Gastroesophageal sphincter (tissue), 4 donors: ENCODE measurements around the gene RAI1. TPM values are rescaled to one million over a fixed set of nuclear protein-coding genes. Genes with fewer than 3 reads are reported as not detected.

Source experiments
- ATAC-seq: fragments of 150-250 bp; one replicate; pipeline ENCODE4 v1.9.1; 2016; ENCODE audit warnings: mild to moderate bottlenecking, moderate library complexity
- H3K27ac ChIP-seq, 4 donors: fragments of 200-600 bp; sonication (generic) in 3 of 4; 1 replicate in 3 of 4; 2 replicates in 1 of 4; pipeline ENCODE4 v1.5.1; 2016 to 2019
- H3K27me3 ChIP-seq: fragments of 200-600 bp; sonication (generic); one replicate; pipeline ENCODE4 v1.5.1; 2019
- H3K36me3 ChIP-seq, 2 donors: fragments of 200-600 bp; sonication (generic); one replicate each; pipeline ENCODE4 v1.5.1; 2019; ENCODE audit warnings: control low read depth in 1 of 2
- H3K4me1 ChIP-seq, 3 donors: fragments of 200-600 bp; sonication (generic); 1 replicate in 2 of 3; 2 replicates in 1 of 3; pipeline ENCODE4 v1.5.1; 2016 to 2019; ENCODE audit warnings: control low read depth in 2 of 3
- H3K4me3 ChIP-seq, 2 donors: fragments of 200-600 bp; sonication (generic); one replicate each; pipeline ENCODE4 v1.5.1; 2019; ENCODE audit warnings: mild to moderate bottlenecking in 1 of 2, moderate library complexity in 1 of 2
- H3K9me3 ChIP-seq, 3 donors: fragments of 200-600 bp; sonication (generic); one replicate each; pipeline ENCODE4 v1.5.1; 2017 to 2019; ENCODE audit warnings: control low read depth in 2 of 3
- EP300 ChIP-seq: sonication (generic); formaldehyde crosslinking; IDR thresholded peaks from one replicate; pipeline ENCODE4 v1.6.1; 2017; ENCODE audit warnings: antibody characterized with exemption, mild to moderate bottlenecking
- POLR2A ChIP-seq, 2 donors: fragments of 450-650 bp; IDR thresholded peaks; one replicate each; pipeline ENCODE4 v1.6.1; 2017; ENCODE audit warnings: antibody characterized with exemption in 2 of 2, mild to moderate bottlenecking in 2 of 2, moderate library complexity in 1 of 2
- POLR2AphosphoS5 ChIP-seq: sonication (generic); formaldehyde crosslinking; IDR thresholded peaks from one replicate; pipeline ENCODE4 v1.6.1; 2017; ENCODE audit warnings: antibody characterized with exemption
- WGBS, 2 donors: methylation state at CpG; one replicate each; pipeline ENCODE4 v1.1.5; 2018; ENCODE audit warnings: low coverage in 1 of 2; 5-methylcytosine and 5-hydroxymethylcytosine counted together
- total RNA-seq, 4 donors: library from RNA; depleted of rRNA; stranded (reverse); fragments of >200 nt; gene quantifications; one replicate each; pipeline ENCODE4 v1.1.0, GENCODE V29; 2016
- TF ChIP-seq, protein P1 (sequence below), 4 experiments: fragments of 200-600 bp in 2 of 4; fragments of 450-650 bp in 2 of 4; sonication (generic) in 1 of 4; IDR thresholded peaks; one replicate each; pipeline ENCODE4 v1.5.1; 2017 to 2019; ENCODE audit warnings: antibody characterized with exemption in 4 of 4, mild to moderate bottlenecking in 2 of 4, moderate library complexity in 2 of 4

The RAI1 gene
- total RNA-seq, 4 donors from 2014 or later = 15.9 to 39.7 (median 28.3) TPM

DNA sequence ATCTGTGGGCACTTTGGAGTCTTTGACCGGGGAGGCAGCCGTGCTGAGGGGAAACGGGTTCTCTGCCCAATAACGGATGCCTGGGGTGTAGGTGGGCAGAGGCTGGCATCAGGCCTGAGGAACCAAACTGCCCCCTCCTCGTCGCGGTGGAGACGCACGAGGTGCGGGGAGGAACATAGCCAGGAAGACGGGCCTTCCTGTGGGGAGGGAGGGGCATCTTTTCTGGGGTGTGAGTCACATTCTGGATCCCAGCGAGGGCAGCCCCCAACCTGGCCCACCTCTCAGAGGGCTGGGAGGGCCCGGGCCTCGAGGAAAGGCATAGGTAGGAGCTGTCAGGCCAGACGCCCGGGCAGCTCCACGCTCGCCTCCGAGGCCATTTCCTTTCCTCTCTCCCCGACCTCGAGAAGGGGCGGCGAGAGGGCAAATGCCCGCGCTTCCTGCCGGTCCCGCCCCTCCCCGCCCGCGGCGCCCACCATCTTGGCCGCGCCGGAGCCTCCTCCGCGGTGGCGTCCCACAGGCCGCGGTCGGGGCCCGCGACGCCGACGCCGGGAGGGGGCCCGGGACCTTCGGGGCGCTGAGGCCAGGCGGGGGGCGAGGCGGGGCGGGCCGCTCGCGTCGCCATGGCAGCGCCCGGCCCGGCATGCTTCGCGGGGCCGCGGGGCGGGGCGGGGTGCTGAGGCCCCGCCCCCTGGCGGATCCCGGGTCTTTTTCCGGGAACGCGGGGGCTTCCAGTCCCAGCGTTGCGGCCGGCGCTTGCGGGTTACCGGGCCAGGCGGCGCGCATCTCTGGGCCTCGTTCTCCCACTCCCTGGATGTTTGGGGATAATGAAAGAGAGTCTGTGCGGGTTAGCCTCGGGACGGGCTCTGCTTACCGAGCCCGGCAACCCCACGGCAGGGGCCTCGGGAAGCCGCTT is 13.2 kb downstream of the RAI1 start:
- Histone ChIP-seq H3K27me3 (no peaks in the 10 kb centered on the region), H3K9me3 (no peaks in the 10 kb centered on the region), H3K36me3 (no peaks in the 10 kb centered on the region), H3K4me3 (peak overlapping the region; percentile 58 to 72), H3K4me1 (peaks cover 0 to 90% (median 64%) of the 10 kb centered on the region in 3 donors), H3K27ac (peak overlapping the region; percentile 85 to 98 (median 94))
- ATAC-seq = peak; percentile 83
- TF ChIP-seq POLR2AphosphoS5 (peak; percentile 90), EP300 (no peak), POLR2A (IDR thresholded peaks at IDR 0.05) (peak; percentile 44 to 64)
- TF ChIP-seq, protein P1, sequence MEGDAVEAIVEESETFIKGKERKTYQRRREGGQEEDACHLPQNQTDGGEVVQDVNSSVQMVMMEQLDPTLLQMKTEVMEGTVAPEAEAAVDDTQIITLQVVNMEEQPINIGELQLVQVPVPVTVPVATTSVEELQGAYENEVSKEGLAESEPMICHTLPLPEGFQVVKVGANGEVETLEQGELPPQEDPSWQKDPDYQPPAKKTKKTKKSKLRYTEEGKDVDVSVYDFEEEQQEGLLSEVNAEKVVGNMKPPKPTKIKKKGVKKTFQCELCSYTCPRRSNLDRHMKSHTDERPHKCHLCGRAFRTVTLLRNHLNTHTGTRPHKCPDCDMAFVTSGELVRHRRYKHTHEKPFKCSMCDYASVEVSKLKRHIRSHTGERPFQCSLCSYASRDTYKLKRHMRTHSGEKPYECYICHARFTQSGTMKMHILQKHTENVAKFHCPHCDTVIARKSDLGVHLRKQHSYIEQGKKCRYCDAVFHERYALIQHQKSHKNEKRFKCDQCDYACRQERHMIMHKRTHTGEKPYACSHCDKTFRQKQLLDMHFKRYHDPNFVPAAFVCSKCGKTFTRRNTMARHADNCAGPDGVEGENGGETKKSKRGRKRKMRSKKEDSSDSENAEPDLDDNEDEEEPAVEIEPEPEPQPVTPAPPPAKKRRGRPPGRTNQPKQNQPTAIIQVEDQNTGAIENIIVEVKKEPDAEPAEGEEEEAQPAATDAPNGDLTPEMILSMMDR (IDR thresholded peaks at IDR 0.05) = peak in 2 of 4 experiments; percentile 3 to 27
- WGBS, 2 donors = no CpG with 5 or more reads among the region's 90 CpGs

DNA sequence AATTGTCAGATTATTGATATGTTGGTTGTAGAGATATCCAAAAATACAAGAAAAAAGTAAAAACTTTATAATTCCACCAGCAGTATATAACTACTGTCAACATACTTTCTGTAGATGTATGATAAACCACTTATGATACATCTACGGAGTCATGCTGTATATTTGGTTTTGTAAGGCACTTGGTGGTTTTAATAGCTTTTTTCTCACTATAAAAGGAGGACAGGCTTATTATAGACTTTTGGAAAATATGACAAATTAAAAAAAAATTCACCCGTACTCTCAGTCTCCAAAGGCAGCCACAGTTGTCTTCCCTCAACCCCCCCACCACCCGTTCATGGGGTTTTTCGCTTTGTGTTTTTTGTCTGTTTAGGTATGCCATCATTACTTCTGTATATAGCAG is 14.8 kb downstream of the RAI1 start:
- H3K27me3 ChIP-seq = no peaks in the 10 kb centered on the region
- peaks cover 0 to 96% (median 78%) of the 10 kb centered on the region in 3 donors for H3K4me1 ChIP-seq
- WGBS, 2 donors = 40 to 42% methylated on average over 4 of the region's 4 CpGs

DNA sequence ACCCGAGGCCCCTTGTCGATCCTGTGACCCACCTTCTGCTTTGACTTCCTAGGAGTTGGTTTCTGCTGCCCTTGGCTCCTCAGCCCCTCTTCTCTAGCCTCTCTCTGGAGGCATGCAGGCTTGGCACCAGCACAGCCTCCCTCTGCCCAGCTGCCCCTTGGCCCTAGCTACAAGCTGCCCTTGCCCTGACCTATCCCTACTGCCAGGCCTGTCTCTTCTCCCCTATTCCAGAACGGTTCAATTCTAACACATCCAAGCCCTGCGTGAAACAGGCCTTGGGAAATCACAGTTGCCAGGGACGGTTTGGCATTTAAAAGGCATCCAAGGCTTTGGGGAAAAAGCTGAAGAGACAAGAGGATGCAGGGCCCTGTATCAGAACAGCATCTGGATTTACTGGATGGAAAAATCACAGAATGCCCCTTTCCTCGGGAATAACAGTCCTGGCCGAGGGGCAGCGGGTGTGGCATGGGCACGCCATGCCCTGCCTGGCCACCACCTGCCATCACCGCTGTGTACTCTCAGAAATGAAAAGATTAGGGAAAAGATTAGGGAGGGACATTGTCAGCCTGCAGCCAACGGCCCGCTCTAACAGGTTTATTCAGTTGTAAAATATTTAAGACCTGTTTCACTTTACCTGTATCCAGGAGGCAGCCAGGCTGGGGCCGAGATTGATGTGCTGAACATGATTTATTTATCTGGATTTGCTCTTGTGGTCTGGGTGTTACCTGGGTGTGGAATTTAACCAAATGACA is 15.8 kb downstream of the RAI1 start:
- no peak overlapping the region for H3K4me3 ChIP-seq
- H3K27me3 ChIP-seq = no peaks in the 10 kb centered on the region
- H3K36me3 ChIP-seq = no peaks in the 10 kb centered on the region
- H3K4me1 ChIP-seq = peaks cover 0 to 96% (median 77%) of the 10 kb centered on the region in 3 donors
- H3K9me3 ChIP-seq = no peaks in the 10 kb centered on the region
- TF ChIP-seq, protein P1 (IDR thresholded peaks at IDR 0.05) = no peak
- no peak for TF ChIP-seq POLR2AphosphoS5
- TF ChIP-seq EP300 = no peak
- TF ChIP-seq POLR2A (IDR thresholded peaks at IDR 0.05) = no peak
- no peak for ATAC-seq
- H3K27ac ChIP-seq = peak overlapping the region; percentile 12 to 98 (median 94)
- WGBS, 2 donors = 62 to 63% methylated on average over 4 to 11 of the region's 13 CpGs

More for the DNA sequence above, 14.8 kb downstream of the RAI1 start:
- no peaks in the 10 kb centered on the region for H3K9me3 ChIP-seq
- H3K4me3 ChIP-seq = no peak overlapping the region
- no peak for ATAC-seq
- TF ChIP-seq POLR2AphosphoS5 (no peak), EP300 (no peak), POLR2A (IDR thresholded peaks at IDR 0.05) (no peak)
- TF ChIP-seq, protein P1 (IDR thresholded peaks at IDR 0.05) = no peak
- H3K36me3 ChIP-seq = no peaks in the 10 kb centered on the region
- peak overlapping the region in 3 of 4 donors; percentile 90 to 98 (median 97) for H3K27ac ChIP-seq

DNA sequence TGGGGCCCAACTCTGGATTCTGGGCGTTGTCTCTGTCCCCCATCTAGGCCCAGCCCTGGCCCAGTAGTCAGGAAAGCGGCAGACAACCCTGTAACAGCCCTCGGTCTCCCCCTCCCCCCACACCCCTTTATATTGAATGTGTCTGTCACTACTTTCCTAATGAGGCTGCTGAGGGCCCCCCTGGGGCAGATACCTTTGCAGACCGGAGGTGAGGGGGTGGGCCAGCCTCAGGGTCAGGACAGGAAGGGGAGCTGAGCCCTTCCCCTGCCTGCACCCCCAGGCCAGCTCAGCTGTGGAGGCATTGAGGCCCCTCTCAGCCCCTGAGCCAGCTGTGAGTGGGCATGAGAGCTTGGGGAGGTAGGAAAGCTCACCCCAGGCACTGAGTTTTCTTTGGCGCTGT is 17.1 kb downstream of the RAI1 start:
- WGBS, 2 donors = no CpG with 5 or more reads among the region's 5 CpGs
- no peak for ATAC-seq
- H3K36me3 ChIP-seq = no peaks in the 10 kb centered on the region
- peak overlapping the region; percentile 4 to 98 (median 94) for H3K27ac ChIP-seq
- TF ChIP-seq POLR2AphosphoS5 (no peak), EP300 (no peak), POLR2A (IDR thresholded peaks at IDR 0.05) (no peak)
- TF ChIP-seq, protein P1 (IDR thresholded peaks at IDR 0.05) = no peak
- H3K9me3 ChIP-seq = no peaks in the 10 kb centered on the region
- H3K4me1 ChIP-seq = peaks cover 0 to 96% (median 75%) of the 10 kb centered on the region in 3 donors
- H3K27me3 ChIP-seq = no peaks in the 10 kb centered on the region
- H3K4me3 ChIP-seq = no peak overlapping the region
